Measurements from ENCODE around the gene ARSK. TPM values are rescaled to one million over a fixed set of nuclear protein-coding genes. Genes with fewer than 3 reads are reported as not detected.

ARSK gene
- total and polyA plus RNA-seq, 2 of the 4 experiments (the other 2 are of a cell fraction): 15.1 to 22.0 TPM

GRCh38 chr5:95652849-95653248 lies 97.9 kb downstream of the ARSK start:
- Histone ChIP-seq H3K4me2 (ENCODE audit: low read depth, low read length) (no peak overlapping the region), H4K91ac (ENCODE audit: insufficient read depth, low read depth, low read length) (no peak overlapping the region), H3K4me1 (ENCODE audit: control insufficient read depth, insufficient read depth, low read length) (no peaks in the 10 kb centered on the region), H2BK5ac (ENCODE audit: low read depth, low read length, poor library complexity, severe bottlenecking) (no peak overlapping the region), H2BK20ac (ENCODE audit: low read depth, low read length) (no peak overlapping the region), H4K5ac (ENCODE audit: low read depth, low read length) (no peak overlapping the region), H3K18ac (ENCODE audit: low read depth, low read length) (no peak overlapping the region), H4K20me1 (ENCODE audit: insufficient read depth, low read length) (no peaks in the 10 kb centered on the region), H3K9me1 (ENCODE audit: insufficient read depth, low read length) (no peaks in the 10 kb centered on the region), H3K4me3 (ENCODE audit: insufficient read depth, low read depth, low read length) (no peak overlapping the region), H2BK15ac (ENCODE audit: low read depth, low read length) (no peak overlapping the region), H3K23ac (ENCODE audit: low read depth, low read length) (no peak overlapping the region), H2AK5ac (ENCODE audit: low read depth, low read length) (no peak overlapping the region), H4K8ac (ENCODE audit: low read depth in 2 of 2, low read length in 2 of 2) (no peak overlapping the region), H2AK9ac (replicated peaks; ENCODE audit: low read depth, low read length, poor library complexity) (no peak overlapping the region), H2BK120ac (ENCODE audit: low read depth, low read length) (no peak overlapping the region), H3K14ac (replicated peaks; ENCODE audit: low read depth, low read length) (no peak overlapping the region), H2AFZ (replicated peaks; ENCODE audit: low read length, poor library complexity) (no peak overlapping the region), H3K79me1 (ENCODE audit: low read depth in 1 of 2, low read length in 2 of 2) (no peaks in the 10 kb centered on the region), H3K36me3 (ENCODE audit: control insufficient read depth, insufficient read depth, low read length) (no peaks in the 10 kb centered on the region), H3K4ac (ENCODE audit: low read depth, low read length) (no peak overlapping the region), H3K9ac (ENCODE audit: low read depth, low read length) (no peak overlapping the region), H3K27me3 (ENCODE audit: control insufficient read depth, insufficient read depth, low read length) (no peaks in the 10 kb centered on the region), H3K9me3 (ENCODE audit: control insufficient read depth, insufficient read depth, low read length) (no peaks in the 10 kb centered on the region), H3K56ac (ENCODE audit: extremely low read depth, insufficient read depth, low read length) (no peak overlapping the region), H3K27ac (ENCODE audit: insufficient read depth, low read length) (no peak overlapping the region)
- no TSS peak for BruUV-seq (replicated peaks)
- intact Hi-C loops (cut with micrococcal nuclease): no loop called here
- POLR2A ChIA-PET (ENCODE audit: unreplicated experiment): no interaction called here
- in situ Hi-C loops (cut with MboI; ENCODE audit: low sequenced_read_pairs): no loop called here
- DNase-seq (no peak), ATAC-seq (ENCODE audit: low read depth) (no peak)
- TF ChIP-seq NFE2L2 (IDR thresholded peaks at IDR 0.05; ENCODE audit: low read depth, low read length) (no peak), CEBPB (IDR thresholded peaks at IDR 0.05; ENCODE audit: low read depth, low read length) (no peak), FOS (IDR thresholded peaks at IDR 0.05; ENCODE audit: low read depth, low read length) (no peak), SMC3 (IDR thresholded peaks at IDR 0.05; ENCODE audit: low read depth, low read length) (no peak), RAD21 (IDR thresholded peaks at IDR 0.05; ENCODE audit: low read length) (no peak), MAZ (IDR thresholded peaks at IDR 0.05; ENCODE audit: borderline replicate concordance, low read depth, low read length) (no peak), MAFK (IDR thresholded peaks at IDR 0.05; ENCODE audit: low read depth, low read length) (no peak), CHD1 (IDR thresholded peaks at IDR 0.05; ENCODE audit: low read depth, low read length) (no peak), RFX5 (IDR thresholded peaks at IDR 0.05; ENCODE audit: low read depth, low read length) (no peak), BHLHE40 (IDR thresholded peaks at IDR 0.05; ENCODE audit: low read depth, low read length) (no peak), POLR2A (IDR thresholded peaks at IDR 0.05; ENCODE audit: low read depth, low read length) (no peak), MXI1 (IDR thresholded peaks at IDR 0.05; ENCODE audit: borderline replicate concordance, low read depth, low read length) (no peak), CTCF (conservative IDR thresholded peaks at IDR 0.05; ENCODE audit: low read depth, low read length) (no peak), RCOR1 (IDR thresholded peaks at IDR 0.05; ENCODE audit: insufficient replicate concordance, low read length) (no peak), ELK1 (IDR thresholded peaks at IDR 0.05; ENCODE audit: borderline replicate concordance, low read depth, low read length) (no peak)
- TF ChIP-seq, protein P1, sequence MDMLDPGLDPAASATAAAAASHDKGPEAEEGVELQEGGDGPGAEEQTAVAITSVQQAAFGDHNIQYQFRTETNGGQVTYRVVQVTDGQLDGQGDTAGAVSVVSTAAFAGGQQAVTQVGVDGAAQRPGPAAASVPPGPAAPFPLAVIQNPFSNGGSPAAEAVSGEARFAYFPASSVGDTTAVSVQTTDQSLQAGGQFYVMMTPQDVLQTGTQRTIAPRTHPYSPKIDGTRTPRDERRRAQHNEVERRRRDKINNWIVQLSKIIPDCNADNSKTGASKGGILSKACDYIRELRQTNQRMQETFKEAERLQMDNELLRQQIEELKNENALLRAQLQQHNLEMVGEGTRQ (IDR thresholded peaks at IDR 0.05; ENCODE audit: low read depth, low read length): no peak
- 100% methylated on average over 1 of the region's 1 CpG; no CpG with 5 or more reads in 1 of the 2 experiments for WGBS, 2 experiments (ENCODE audit: extremely low coverage in 2 of 2, insufficient read length in 1 of 2)
- dilution Hi-C loops (cut with HindIII; ENCODE audit: low sequenced_read_pairs, unreplicated experiment): no loop called here
- CTCF ChIA-PET: interaction anchor here (1.0 kb wide), 1 partner anchor 189 kb away, joined by 3 read pairs; no protein-coding TSS in a partner anchor
